LNCaP clone FGC (cell line): ENCODE results near the gene CLSTN2.

Source experiments
- DNase-seq: peaks from one replicate; pipeline ENCODE4 v3.0.0-alpha.2; 2011; ENCODE audit warnings: low read depth
- H3K4me3 ChIP-seq: 2 replicates; pipeline ENCODE4 v1.5.1; 2011; ENCODE audit warnings: mild to moderate bottlenecking, low read depth, low read length, control low read depth
- CTCF ChIP-seq: IDR thresholded peaks from 2 replicates; pipeline ENCODE4 v1.5.1; 2012; ENCODE audit warnings: mild to moderate bottlenecking; ENCODE audit not compliant: control insufficient read depth, insufficient read depth; ENCODE audit errors: extremely low read depth

The CLSTN2 gene

GRCh38 chr3:140298043-140298442 is 363.1 kb downstream of the CLSTN2 start:
- no peak for TF ChIP-seq CTCF
- no peak for DNase-seq
- no peak overlapping the region for H3K4me3 ChIP-seq

GRCh38 chr3:140298569-140299070 is 363.6 kb downstream of the CLSTN2 start:
- H3K4me3 ChIP-seq = no peak overlapping the region
- no peak for DNase-seq
- no peak for TF ChIP-seq CTCF

- no peak for DNase-seq
- TF ChIP-seq CTCF = no peak
These were observed 368.9 kb downstream of the CLSTN2 start for GRCh38 chr3:140303875-140304274.

GRCh38 chr3:140308535-140308934 is 373.6 kb downstream of the CLSTN2 start:
- no peak overlapping the region for H3K4me3 ChIP-seq
- no peak for DNase-seq
- TF ChIP-seq CTCF = no peak

More at GRCh38 chr3:140303875-140304274, 368.9 kb downstream of the CLSTN2 start:
- H3K4me3 ChIP-seq = no peak overlapping the region

- H3K4me3 ChIP-seq = no peak overlapping the region
- no peak for DNase-seq
- TF ChIP-seq CTCF = no peak
These were observed 376.4 kb downstream of the CLSTN2 start for GRCh38 chr3:140311428-140311827.

- no peak overlapping the region for H3K4me3 ChIP-seq
- DNase-seq = no peak
- no peak for TF ChIP-seq CTCF
These were observed 381.0 kb downstream of the CLSTN2 start for GRCh38 chr3:140315955-140316354.

GRCh38 chr3:140316466-140316865 is 381.5 kb downstream of the CLSTN2 start:
- DNase-seq = no peak
- no peak for TF ChIP-seq CTCF

More at GRCh38 chr3:140316466-140316865, 381.5 kb downstream of the CLSTN2 start:
- H3K4me3 ChIP-seq = no peak overlapping the region
